Activated CD8-positive, alpha-beta memory T cell treated with anti-CD3 and anti-CD28 coated beads for 4 hours (primary cell): Measurements from ENCODE around the gene ITIH1.
"Not testable (repeated sequence)": the region's sequence is repeated elsewhere in the genome, so short reads cannot be mapped to it uniquely, and the experiment has no call there.

Experiments used
- DNase-seq, 2 donors: peaks; one replicate each; pipeline ENCODE4 v3.0.0-alpha.2; 2020; ENCODE audit warnings: low read depth in 2 of 2

ITIH1 gene

DNA sequence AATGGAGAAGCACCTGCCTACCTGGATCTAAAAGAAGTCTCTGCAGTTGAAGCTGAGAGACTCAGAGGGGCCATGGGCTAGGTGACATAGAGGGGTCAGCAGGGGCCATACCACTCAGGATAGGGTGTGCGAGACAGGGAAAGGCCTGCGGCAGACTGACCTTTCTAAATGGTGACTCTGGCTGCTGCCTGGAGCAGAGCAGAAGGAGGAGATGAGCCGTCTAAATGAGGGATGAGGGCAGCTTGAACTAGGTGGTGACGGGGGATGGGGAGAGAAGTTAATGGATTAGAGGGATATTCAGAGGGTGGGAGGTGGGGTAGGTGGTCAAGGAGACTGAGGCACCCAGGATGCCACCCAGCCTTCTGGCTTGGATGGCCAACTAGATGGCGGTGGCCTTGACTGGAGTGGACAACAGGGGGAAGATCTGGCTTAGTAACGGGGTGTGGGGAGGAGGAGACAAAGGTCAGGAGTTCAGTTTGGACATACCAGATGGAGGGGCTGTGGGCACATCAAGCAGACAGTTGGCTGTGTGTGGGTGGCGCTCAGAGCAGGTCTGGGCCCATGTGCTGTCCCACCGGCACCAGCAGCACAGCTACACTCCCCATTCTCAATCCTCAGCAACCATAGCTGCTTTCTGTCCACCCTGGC lies 3.2 kb upstream of the ITIH1 start:
- no peak for DNase-seq

- DNase-seq, result no peak
Observed at GRCh38 chr3:52774901-52775864, 2.2 kb upstream of the ITIH1 start.

DNA sequence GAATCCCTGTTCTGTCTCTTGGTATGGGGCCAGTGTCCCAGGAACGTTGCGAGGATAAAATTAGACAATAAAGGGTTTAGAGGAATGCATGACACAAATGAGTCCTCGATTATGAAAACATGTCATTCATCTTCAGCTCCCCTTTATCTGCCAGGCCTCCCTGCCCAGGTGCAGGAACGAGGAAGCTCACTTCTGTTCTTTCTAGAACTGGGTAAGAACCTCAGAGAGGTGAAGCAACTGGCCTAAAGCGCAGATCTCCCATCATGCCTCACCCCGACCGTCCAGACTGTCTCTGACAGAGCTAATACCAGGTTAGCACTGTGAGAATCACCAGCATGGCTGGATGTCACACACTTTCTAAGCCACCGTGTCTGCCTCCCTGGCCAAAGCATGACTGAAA lies 1.5 kb upstream of the ITIH1 start:
- DNase-seq, result no peak

DNA sequence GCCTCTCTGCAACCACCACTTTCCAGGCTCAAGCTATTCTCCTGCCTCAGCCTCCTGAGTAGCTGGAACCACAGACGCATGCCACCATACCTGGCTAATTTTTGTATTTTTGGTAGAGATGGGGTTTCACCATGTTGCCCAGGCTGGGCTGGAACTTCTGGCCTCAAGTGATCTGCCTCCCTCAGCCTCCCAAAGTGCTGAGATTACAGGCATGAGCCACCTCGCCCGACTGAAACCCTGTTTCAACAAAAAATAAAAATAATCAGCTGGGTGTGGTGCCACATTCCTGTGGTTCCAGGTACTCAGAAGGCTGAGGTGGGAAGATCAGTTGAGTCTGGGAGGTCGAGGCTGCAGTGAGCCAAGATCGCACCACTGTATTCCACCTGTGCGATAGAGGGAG lies 913 bp upstream of the ITIH1 start:
- DNase-seq, result not testable (repeated sequence)

- no peak for DNase-seq
Observed at GRCh38 chr3:52777959-52778805, 783 bp downstream of the ITIH1 start.

GRCh38 chr3:52779011-52779836 lies 1.8 kb downstream of the ITIH1 start:
- DNase-seq, result no peak

DNA sequence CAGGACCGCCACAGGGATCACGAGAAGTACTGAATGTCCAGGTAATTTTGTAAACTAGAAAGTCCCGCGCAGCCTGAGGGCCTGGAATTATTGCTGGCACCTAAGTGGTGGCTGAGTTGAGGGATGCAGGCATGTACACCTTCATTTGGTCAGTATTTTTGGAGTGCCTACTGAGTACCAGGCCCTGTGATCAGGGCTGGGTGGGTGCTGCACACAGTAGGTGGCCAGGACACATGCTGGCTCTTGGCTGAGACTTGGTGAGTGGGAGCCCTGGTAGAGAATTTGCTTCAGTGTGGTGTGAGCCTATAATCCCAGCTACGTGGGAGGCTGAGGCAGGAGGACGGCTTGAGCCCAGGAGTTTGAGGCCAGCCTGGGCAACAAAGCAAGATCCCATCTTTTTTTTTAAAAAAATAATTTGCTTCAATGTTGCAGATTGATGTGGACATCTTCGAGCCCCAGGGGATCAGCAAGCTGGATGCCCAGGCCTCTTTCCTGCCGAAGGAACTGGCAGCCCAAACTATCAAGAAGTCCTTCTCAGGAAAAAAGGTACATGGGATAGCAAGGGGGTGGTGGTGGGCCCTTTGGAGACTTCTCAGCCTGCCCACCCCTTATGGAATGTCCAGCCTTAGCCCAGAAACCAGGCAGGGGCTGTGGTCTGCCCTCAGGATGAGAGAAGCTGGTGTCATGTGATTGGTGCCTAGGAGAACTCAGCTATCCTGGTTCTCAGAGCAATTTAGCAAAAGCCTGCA lies 2.6 kb downstream of the ITIH1 start:
- DNase-seq, result no peak

GRCh38 chr3:52781741-52782140 lies 4.3 kb downstream of the ITIH1 start:
- DNase-seq, result no peak

DNA sequence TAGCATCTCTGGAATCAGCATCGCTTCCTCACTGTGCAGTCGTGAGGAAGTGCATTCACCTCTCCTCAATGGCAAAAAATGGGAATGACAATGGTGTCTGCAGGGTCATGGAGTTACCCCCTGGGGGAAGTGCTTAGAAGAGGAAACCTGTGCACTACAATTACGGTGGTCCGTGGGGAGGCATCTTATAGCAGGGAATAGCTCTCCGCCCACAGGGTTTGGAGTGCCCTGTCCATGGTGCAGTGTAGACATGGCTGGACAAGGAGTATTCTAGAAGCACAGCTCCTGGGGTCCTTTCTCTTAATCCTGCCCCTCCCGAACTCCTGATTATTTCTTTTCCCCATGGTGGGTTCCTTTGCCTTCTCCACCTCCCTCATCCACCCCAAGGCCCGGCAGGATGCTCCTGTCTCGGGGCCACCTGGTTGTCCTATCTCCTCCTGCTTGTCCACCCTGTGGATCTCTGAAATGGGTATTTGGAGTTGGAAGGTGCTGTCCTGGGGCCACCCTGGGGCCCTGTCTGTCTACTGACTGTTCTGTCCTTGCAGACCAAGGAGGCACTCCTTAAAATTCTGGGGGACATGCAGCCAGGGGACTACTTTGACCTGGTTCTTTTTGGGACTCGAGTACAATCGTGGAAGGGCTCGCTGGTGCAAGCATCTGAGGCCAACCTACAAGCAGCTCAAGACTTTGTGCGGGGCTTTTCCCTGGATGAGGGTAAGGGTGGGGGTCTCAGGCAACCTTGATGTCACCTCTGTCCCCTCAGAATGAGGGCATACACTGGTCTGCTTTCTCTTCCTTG lies 5.2 kb downstream of the ITIH1 start:
- DNase-seq, result no peak

DNA sequence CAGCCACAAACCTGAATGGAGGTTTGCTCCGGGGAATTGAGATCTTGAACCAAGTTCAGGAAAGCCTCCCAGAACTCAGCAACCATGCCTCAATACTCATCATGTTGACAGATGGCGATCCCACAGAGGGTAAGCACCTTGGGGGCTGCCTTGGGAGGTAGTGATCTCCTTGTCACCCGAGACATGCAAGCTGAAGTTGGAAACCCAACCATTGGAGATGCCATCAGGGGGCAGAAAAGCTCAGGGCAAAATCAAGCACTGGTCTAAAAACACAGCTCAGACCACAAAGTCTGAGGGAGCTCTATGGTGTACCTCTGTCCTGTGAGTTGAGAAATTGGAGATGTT lies 5.8 kb downstream of the ITIH1 start:
- no peak for DNase-seq

DNA sequence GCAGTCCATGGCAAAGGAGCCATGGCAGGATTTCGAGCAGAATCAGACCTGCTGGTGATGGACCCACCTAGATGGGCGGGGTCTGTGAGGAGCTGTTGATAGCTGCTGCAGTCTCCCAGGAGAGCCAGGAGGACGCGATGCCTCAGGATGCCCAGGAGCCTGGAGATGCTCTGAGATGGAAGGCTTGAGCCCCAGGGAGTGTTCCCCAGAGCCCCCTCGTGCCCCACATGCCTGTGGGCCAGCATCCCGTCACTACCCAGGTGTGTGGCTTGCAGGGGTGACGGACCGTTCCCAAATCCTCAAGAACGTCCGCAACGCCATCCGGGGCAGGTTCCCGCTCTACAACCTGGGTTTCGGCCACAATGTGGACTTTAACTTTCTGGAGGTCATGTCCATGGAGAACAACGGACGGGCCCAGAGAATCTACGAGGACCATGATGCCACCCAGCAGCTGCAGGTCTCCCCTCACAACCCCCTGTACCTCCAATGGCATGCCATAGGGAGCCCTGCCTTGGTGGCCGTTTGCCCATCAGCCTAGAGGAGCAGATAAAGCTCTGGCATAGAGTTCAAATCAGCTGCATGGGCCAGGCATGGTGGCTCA lies 6.7 kb downstream of the ITIH1 start:
- DNase-seq, result no peak

DNA sequence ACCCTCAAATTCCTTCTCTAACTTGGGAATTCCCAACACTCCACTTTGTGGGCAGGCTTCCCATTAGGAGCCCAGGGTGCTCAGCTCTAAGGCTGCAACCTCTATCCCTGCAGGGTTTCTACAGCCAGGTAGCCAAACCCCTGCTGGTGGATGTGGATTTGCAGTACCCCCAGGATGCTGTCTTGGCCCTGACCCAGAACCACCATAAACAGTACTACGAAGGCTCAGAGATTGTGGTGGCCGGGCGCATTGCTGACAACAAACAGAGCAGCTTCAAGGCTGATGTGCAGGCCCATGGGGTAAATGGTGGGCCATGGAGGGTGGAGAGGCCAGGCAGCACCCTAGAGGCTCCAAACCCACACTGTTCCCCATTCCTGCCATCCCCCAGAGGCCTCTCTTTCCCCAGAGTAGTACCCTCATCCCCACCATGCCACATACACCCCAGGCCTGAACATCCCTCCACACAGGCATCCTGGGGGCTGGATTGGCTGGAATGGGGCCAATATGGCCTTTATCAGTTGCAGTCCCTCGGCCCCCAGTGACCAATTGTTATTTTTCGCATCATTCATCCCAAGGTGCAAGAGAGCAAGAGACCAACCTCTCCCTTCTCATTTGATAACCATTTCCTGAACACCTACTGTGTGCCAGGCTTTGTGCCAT lies 7.7 kb downstream of the ITIH1 start:
- DNase-seq, result no peak

- no peak for DNase-seq
Observed at GRCh38 chr3:52786330-52787215, 9.2 kb downstream of the ITIH1 start.

- no peak for DNase-seq
Observed at GRCh38 chr3:52787246-52787645, 9.8 kb downstream of the ITIH1 start.

DNA sequence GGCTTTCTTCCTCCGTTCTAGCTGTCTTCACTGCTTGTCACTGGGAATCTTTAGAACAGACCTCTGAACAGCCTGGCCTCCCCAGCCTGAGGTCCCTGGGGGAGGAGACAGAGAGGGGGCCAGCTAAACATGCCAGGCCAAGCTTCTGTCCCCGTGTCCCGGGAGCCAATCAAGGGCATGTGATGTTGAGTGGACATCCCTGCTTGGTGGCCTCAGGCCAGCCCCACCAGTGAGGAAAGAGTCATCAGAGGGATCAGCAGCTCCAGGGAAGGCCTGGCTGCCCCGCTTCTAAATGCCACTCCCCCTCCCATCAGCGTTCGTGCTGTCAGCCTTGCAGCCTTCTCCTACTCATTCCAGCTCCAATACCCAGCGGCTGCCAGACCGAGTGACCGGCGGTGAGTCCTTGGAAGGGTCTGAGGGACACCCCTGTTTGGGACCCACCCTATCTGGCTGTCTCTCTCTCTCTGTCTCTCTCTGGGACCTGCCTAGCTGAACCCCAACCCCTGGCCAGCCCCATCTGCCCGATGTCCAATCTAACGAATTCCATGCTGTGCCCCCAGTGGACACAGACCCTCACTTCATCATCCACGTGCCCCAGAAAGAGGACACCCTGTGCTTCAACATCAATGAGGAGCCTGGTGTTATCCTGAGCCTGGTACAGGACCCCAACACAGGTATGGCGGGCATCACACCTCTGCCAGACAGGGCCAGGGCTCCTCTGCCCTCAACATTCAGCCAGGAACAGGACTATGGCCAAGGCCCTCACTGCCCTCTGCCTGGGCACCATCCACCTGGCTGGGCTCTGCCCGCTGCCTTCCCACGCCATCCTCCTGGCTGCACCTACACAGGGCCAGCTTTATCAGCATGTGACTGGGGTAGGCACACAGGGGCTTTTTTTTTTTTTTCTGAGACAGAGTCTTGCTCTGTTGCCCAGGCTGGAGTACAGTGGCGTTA lies 10.6 kb downstream of the ITIH1 start:
- no peak for DNase-seq

DNA sequence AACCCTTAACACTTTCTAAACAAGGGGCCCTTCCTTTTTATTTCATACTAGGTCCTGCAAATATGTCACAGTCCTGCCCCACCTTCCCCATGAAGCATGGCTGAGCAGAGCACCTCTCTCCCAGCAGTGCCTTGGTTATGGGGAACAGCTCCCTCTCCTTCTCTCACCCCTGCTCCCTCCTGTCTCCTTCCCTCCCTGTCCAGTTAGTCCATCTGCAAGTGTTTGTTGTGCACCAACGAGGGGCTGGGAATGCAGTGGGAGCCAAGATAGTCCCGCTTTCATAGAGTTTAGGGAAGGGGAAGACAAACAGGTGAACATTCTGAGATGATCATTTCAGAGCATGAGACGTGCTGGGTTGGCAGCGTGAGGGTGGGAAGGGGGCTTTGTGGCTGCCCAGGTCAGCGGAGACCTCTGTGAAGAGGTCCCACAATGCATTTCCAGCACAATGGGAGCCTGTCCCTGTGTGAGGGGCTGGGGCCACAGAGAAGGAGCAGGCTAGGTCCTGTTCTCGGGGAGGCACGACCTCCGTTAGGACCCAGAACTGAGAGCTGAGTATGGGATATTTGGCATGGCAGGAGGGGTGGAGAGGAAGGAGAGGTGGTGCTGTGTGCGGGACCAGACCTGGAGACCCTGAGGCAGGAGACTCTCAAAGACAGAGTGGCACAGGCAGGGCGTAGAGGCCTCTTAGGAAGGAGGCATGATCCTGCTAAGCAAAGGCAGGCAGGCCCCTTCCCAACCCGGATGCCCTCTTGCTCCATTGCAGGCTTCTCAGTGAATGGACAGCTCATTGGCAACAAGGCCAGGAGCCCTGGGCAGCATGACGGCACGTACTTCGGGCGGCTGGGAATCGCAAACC lies 11.7 kb downstream of the ITIH1 start:
- no peak for DNase-seq
